ENCODE measurements around the gene GJB4. TPM values are rescaled to one million over a fixed set of nuclear protein-coding genes. Genes with fewer than 3 reads are reported as not detected.

The GJB4 gene
- total RNA-seq, 1 donor: not detected

DNA sequence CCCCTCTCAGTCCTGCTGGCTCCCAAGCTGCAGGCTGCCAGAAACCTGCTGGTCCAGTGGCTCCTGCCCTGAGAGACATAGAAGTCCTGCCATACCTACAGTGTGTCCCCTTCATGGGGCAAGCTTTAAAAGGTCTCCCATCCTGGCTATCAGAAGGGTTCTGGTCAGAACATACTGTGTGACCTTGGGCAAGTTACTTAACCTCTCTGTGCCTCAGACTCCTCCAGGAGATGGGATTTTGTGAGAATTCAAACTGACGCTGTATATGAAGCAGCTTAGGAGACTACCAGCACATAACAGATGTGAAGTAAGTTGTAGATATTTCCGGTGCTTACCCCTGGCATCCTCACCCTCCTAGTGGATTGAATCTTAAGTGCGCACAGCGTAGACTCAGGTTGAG is 13.4 kb upstream of the GJB4 start:
- no peaks in the 10 kb centered on the region for H3K36me3 ChIP-seq (ENCODE audit: insufficient read depth, low read length)
- H3K4me2 ChIP-seq (ENCODE audit: insufficient read depth, low read length): no peak overlapping the region
- no peaks in the 10 kb centered on the region for H3K9me3 ChIP-seq (ENCODE audit: low read depth, low read length)
- no peaks in the 10 kb centered on the region for H4K20me1 ChIP-seq (ENCODE audit: insufficient read depth, low read length)
- H3K27me3 ChIP-seq (ENCODE audit: insufficient read depth, low read length): no peaks in the 10 kb centered on the region
- H3K4me1 ChIP-seq (ENCODE audit: insufficient read depth, low read length): no peaks in the 10 kb centered on the region
- no peak overlapping the region for H2AFZ ChIP-seq (ENCODE audit: low read length)
- DNase-seq (ENCODE audit: insufficient read length, low spot score, missing footprints): no peak
- no peak overlapping the region for H3K27ac ChIP-seq (ENCODE audit: low read depth, low read length)
- TF ChIP-seq, protein P1, sequence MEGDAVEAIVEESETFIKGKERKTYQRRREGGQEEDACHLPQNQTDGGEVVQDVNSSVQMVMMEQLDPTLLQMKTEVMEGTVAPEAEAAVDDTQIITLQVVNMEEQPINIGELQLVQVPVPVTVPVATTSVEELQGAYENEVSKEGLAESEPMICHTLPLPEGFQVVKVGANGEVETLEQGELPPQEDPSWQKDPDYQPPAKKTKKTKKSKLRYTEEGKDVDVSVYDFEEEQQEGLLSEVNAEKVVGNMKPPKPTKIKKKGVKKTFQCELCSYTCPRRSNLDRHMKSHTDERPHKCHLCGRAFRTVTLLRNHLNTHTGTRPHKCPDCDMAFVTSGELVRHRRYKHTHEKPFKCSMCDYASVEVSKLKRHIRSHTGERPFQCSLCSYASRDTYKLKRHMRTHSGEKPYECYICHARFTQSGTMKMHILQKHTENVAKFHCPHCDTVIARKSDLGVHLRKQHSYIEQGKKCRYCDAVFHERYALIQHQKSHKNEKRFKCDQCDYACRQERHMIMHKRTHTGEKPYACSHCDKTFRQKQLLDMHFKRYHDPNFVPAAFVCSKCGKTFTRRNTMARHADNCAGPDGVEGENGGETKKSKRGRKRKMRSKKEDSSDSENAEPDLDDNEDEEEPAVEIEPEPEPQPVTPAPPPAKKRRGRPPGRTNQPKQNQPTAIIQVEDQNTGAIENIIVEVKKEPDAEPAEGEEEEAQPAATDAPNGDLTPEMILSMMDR (IDR thresholded peaks at IDR 0.05; ENCODE audit: extremely low read depth, low read depth, low read length): no peak
- no peaks in the 10 kb centered on the region for H3K79me2 ChIP-seq (ENCODE audit: insufficient read depth, low read length)
- no peak overlapping the region for H3K4me3 ChIP-seq (ENCODE audit: insufficient read depth, low read length)

DNA sequence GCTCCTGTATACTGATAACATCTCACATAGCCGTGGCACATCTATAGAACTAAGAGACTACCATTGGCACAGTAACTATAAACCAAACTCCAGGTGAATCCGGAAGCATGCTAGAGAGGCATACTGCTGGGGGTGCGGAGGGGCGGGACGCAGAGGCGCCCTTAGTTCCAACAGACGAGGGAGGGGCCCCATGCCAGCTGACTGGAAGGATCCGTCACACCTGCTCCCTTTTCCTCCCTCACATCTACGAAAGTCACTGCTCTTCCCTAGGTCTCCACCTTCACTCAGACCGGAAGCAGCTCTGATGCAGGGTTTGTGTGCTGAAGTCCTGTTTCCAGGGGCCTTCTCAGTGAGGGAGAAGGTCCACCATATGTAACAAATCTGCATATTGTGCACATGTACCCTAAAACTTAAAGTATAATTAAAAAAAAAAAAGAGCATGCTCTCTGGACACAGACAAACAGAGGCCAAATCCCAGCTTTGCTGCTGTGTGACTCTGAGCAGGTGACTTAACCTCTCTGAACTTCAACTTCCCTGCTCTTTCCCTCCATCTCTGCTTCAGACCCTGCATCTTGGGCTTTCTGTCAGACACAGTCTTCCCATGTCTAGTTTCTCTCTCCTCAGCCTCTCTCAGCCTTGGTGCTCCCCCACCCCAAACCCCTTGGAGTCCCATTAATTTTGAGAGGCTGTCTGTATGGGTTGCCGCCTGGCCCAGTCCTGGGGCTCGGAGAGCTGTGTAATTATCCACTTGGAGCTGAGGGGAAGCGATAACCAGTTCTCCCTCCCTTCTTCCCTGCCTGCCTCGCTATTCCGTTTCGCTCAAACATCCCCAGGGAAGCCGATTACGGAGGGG is 12.5 kb upstream of the GJB4 start:
- DNase-seq (ENCODE audit: insufficient read length, low spot score, missing footprints): no peak
- no peaks in the 10 kb centered on the region for H3K36me3 ChIP-seq (ENCODE audit: insufficient read depth, low read length)
- H3K4me2 ChIP-seq (ENCODE audit: insufficient read depth, low read length): no peak overlapping the region
- no peaks in the 10 kb centered on the region for H3K79me2 ChIP-seq (ENCODE audit: insufficient read depth, low read length)
- no peak overlapping the region for H3K4me3 ChIP-seq (ENCODE audit: insufficient read depth, low read length)
- no peaks in the 10 kb centered on the region for H3K9me3 ChIP-seq (ENCODE audit: low read depth, low read length)
- H3K27ac ChIP-seq (ENCODE audit: low read depth, low read length): no peak overlapping the region
- TF ChIP-seq, protein P1 (IDR thresholded peaks at IDR 0.05; ENCODE audit: extremely low read depth, low read depth, low read length): no peak
- no peaks in the 10 kb centered on the region for H3K4me1 ChIP-seq (ENCODE audit: insufficient read depth, low read length)
- H2AFZ ChIP-seq (ENCODE audit: low read length): no peak overlapping the region
- no peaks in the 10 kb centered on the region for H3K27me3 ChIP-seq (ENCODE audit: insufficient read depth, low read length)
- no peaks in the 10 kb centered on the region for H4K20me1 ChIP-seq (ENCODE audit: insufficient read depth, low read length)

DNA sequence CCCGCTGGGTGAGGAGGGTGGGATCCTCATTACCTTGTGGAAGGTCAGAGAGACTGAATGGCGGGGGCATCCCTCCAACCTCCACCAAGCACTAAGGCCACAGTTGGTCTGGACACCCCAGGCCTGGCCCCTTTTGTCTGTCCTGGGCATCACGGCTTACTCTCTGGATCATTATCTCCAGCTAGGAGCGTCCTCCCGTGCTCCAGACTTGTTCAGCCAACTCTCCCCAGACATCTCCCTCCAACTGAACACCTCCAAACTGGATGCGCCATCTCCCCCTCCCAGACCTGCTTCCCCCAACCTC is 11.9 kb upstream of the GJB4 start:
- Histone ChIP-seq H3K27me3 (ENCODE audit: insufficient read depth, low read length) (no peaks in the 10 kb centered on the region), H3K4me1 (ENCODE audit: insufficient read depth, low read length) (no peaks in the 10 kb centered on the region), H3K4me2 (ENCODE audit: insufficient read depth, low read length) (no peak overlapping the region), H3K36me3 (ENCODE audit: insufficient read depth, low read length) (no peaks in the 10 kb centered on the region), H3K9me3 (ENCODE audit: low read depth, low read length) (no peaks in the 10 kb centered on the region), H3K79me2 (ENCODE audit: insufficient read depth, low read length) (no peaks in the 10 kb centered on the region), H2AFZ (ENCODE audit: low read length) (no peak overlapping the region), H3K4me3 (ENCODE audit: insufficient read depth, low read length) (no peak overlapping the region), H3K27ac (ENCODE audit: low read depth, low read length) (no peak overlapping the region), H4K20me1 (ENCODE audit: insufficient read depth, low read length) (no peaks in the 10 kb centered on the region)
- DNase-seq (ENCODE audit: insufficient read length, low spot score, missing footprints): no peak
- TF ChIP-seq, protein P1 (IDR thresholded peaks at IDR 0.05; ENCODE audit: extremely low read depth, low read depth, low read length): no peak

DNA sequence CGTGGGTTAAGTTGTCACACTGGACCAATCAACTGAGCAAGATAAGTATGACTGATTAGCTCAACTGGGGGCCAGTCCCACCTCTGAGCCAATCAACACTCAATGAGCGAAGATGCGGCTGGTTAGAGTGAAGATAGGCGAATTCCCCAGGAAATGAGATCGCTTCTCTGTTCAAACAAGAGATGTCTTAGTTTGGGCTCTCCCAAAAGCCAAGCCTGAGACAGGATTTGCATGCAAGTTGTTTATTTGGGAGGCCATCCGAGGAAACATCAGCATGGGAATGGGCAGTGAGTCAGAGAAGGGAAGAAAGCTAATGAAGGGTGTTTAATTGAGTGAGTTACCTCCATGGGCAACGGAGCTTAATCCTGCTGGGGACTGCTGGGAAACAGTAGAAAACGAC is 9.5 kb upstream of the GJB4 start:
- TF ChIP-seq, protein P1 (IDR thresholded peaks at IDR 0.05; ENCODE audit: extremely low read depth, low read depth, low read length): no peak
- Histone ChIP-seq H3K4me2 (ENCODE audit: insufficient read depth, low read length) (no peak overlapping the region), H3K4me1 (ENCODE audit: insufficient read depth, low read length) (no peaks in the 10 kb centered on the region), H3K27ac (ENCODE audit: low read depth, low read length) (no peak overlapping the region), H3K79me2 (ENCODE audit: insufficient read depth, low read length) (no peaks in the 10 kb centered on the region), H3K27me3 (ENCODE audit: insufficient read depth, low read length) (no peaks in the 10 kb centered on the region), H3K9me3 (ENCODE audit: low read depth, low read length) (no peaks in the 10 kb centered on the region), H2AFZ (ENCODE audit: low read length) (no peak overlapping the region), H3K4me3 (ENCODE audit: insufficient read depth, low read length) (no peak overlapping the region), H4K20me1 (ENCODE audit: insufficient read depth, low read length) (no peaks in the 10 kb centered on the region), H3K36me3 (ENCODE audit: insufficient read depth, low read length) (no peaks in the 10 kb centered on the region)
- DNase-seq (ENCODE audit: insufficient read length, low spot score, missing footprints): no peak
